HepG2 (cell line): Measurements from ENCODE around the gene TYRP1.

Experiments used
- ATF6 ChIP-seq: sonication (generic); formaldehyde crosslinking; conservative IDR thresholded peaks from 2 replicates; pipeline ENCODE4 v1.4.0; 2020; ENCODE audit warnings: missing genetic modification reagents
- BRD4 ChIP-seq: sonication (generic); formaldehyde crosslinking; IDR thresholded peaks from 2 replicates; pipeline ENCODE4 v1.4.0; 2020; ENCODE audit warnings: missing genetic modification reagents
- CTCF ChIP-seq: sonication (generic); formaldehyde crosslinking; IDR thresholded peaks from 2 replicates; pipeline ENCODE4 v1.5.0; 2020; ENCODE audit warnings: mild to moderate bottlenecking, missing genetic modification reagents, moderate library complexity
- EP300 ChIP-seq, 3 experiments: sonication (generic) in 1 of 3; formaldehyde crosslinking in 1 of 3; IDR thresholded peaks; 2 replicates each; pipeline versions ENCODE4 v1.5.1 to v1.6.1; 2011 to 2020; ENCODE audit warnings: low read depth in 2 of 3, low read length in 2 of 3, borderline replicate concordance in 1 of 3, improper control_type of control experiment in 1 of 3, mild to moderate bottlenecking in 1 of 3, missing genetic modification reagents in 1 of 3, moderate library complexity in 1 of 3
- EZH2 ChIP-seq: conservative IDR thresholded peaks from 2 replicates; pipeline ENCODE4 v1.6.1; 2012; ENCODE audit warnings: mild to moderate bottlenecking, low read depth, low read length, moderate library complexity
- FOXK1 ChIP-seq: sonication (generic); formaldehyde crosslinking; IDR thresholded peaks from 2 replicates; pipeline ENCODE4 v1.4.0; 2020; ENCODE audit warnings: low read depth, missing genetic modification reagents, borderline replicate concordance
- MXD3 ChIP-seq: IDR thresholded peaks from 2 replicates; pipeline ENCODE4 v1.6.1; 2016; ENCODE audit warnings: mild to moderate bottlenecking, missing biosample characterization, missing genetic modification reagents

GRCh38 chr9:12670006-12670405 is 23.2 kb upstream of the TYRP1 start:
- TF ChIP-seq BRD4 (CRISPR knock-in tag) (no peak), MXD3 (CRISPR knock-in tag) (no peak), EP300 (IDR thresholded peaks at IDR 0.05; ENCODE audit: low read depth in 2 of 2, low read length in 2 of 2) (no peak), EP300 (CRISPR knock-in tag; IDR thresholded peaks at IDR 0.05; ENCODE audit: borderline replicate concordance) (no peak), CTCF (CRISPR knock-in tag) (no peak), ATF6 (CRISPR knock-in tag) (no peak), FOXK1 (CRISPR knock-in tag) (no peak), EZH2 (no peak)
